T-cell (primary cell): Measurements from ENCODE around the gene SPG7. TPM values are rescaled to one million over a fixed set of nuclear protein-coding genes. Genes with fewer than 3 reads are reported as not detected.
A peak's percentile ranks its signal among the peaks of the same experiment; 100 is the strongest.

Experiments
- ATAC-seq, 4 experiments: fragments of 200-7000 bp in 3 of 4; fragments of 150-1000 bp in 1 of 4; cut with Tn5 transposase; replicated peaks in 1 of 4; 1 replicate in 3 of 4; 2 replicates in 1 of 4; pipeline ENCODE4 v1.10.0; 2021; ENCODE audit warnings: moderate library complexity in 3 of 4, mild to moderate bottlenecking in 2 of 4, moderate number of reproducible peaks in 1 of 4
- CTCF ChIA-PET, 2 donors: fragments of 300-600 bp; sonication (Branson Sonifier 250); formaldehyde crosslinking; loops; one replicate each; lab custom pipeline; 2022; ENCODE audit warnings: antibody characterized with exemption in 2 of 2; lab: Charles Lee
- POLR2A ChIA-PET, 2 donors: fragments of 300-600 bp; sonication (Branson Sonifier 250); formaldehyde crosslinking; loops; one replicate each; lab custom pipeline; 2022; ENCODE audit warnings: antibody characterized with exemption in 2 of 2; lab: Charles Lee
- DNase-seq, 35 experiments: peaks; one replicate each; pipeline versions ENCODE4 v3.0.0 to v3.0.0-alpha.2; 2013 to 2023
- H3K27ac ChIP-seq: one replicate; pipeline ENCODE4 v1.5.1; 2013; ENCODE audit warnings: low read length
- H3K27me3 ChIP-seq, 2 experiments: replicated peaks in 1 of 2; 1 replicate in 1 of 2; 2 replicates in 1 of 2; pipeline versions ENCODE4 v1.6.1 to v1.7.0; 2013; ENCODE audit warnings: low read length in 1 of 2, mixed read lengths in 1 of 2; ENCODE audit not compliant: control insufficient read depth in 2 of 2, insufficient read depth in 2 of 2; ENCODE audit errors: extremely low read depth in 1 of 2
- H3K36me3 ChIP-seq, 2 donors: 1 replicate in 1 of 2; 2 replicates in 1 of 2; pipeline versions ENCODE4 v1.6.1 to v1.7.0; 2013; ENCODE audit warnings: low read length in 1 of 2; ENCODE audit not compliant: control insufficient read depth in 2 of 2, insufficient read depth in 1 of 2; ENCODE audit errors: extremely low read depth in 1 of 2
- H3K4me1 ChIP-seq, 2 experiments: 1 replicate in 1 of 2; 2 replicates in 1 of 2; pipeline versions ENCODE4 v1.6.1 to v1.7.0; 2013; ENCODE audit warnings: low read length in 2 of 2, mixed read lengths in 1 of 2; ENCODE audit not compliant: insufficient read depth in 2 of 2, control insufficient read depth in 1 of 2; ENCODE audit errors: extremely low read depth in 1 of 2
- H3K4me3 ChIP-seq, 2 donors: 1 replicate in 1 of 2; 2 replicates in 1 of 2; pipeline versions ENCODE4 v1.5.1 to v1.7.0; 2013; ENCODE audit warnings: mild to moderate bottlenecking in 2 of 2, low read length in 1 of 2, moderate library complexity in 1 of 2; ENCODE audit not compliant: control insufficient read depth in 1 of 2; ENCODE audit errors: extremely low read depth in 1 of 2
- H3K9me3 ChIP-seq: 2 replicates; pipeline ENCODE4 v1.7.0; 2013
- H3K27ac Mint-ChIP-seq, 2 donors: one replicate each; pipeline ENCODE4 v1.8.0; 2020 to 2021; ENCODE audit warnings: mild to moderate bottlenecking in 2 of 2, mixed read lengths in 2 of 2
- H3K27me3 Mint-ChIP-seq, 2 donors: one replicate each; pipeline ENCODE4 v1.8.0; 2021 to 2022; ENCODE audit warnings: mixed read lengths in 2 of 2
- H3K36me3 Mint-ChIP-seq: one replicate; pipeline ENCODE4 v1.8.0; 2021; ENCODE audit warnings: mixed read lengths
- H3K4me1 Mint-ChIP-seq, 3 donors: one replicate each; pipeline ENCODE4 v1.8.0; 2020 to 2022; ENCODE audit warnings: mixed read lengths in 3 of 3, mild to moderate bottlenecking in 1 of 3
- H3K4me3 Mint-ChIP-seq, 3 donors: one replicate each; pipeline ENCODE4 v1.8.0; 2020 to 2022; ENCODE audit warnings: mild to moderate bottlenecking in 3 of 3, mixed read lengths in 3 of 3, moderate library complexity in 3 of 3
- H3K9me3 Mint-ChIP-seq, 3 donors: one replicate each; pipeline ENCODE4 v1.8.0; 2020 to 2022; ENCODE audit warnings: mixed read lengths in 3 of 3
- WGBS: methylation state at CpG from one replicate; pipeline ENCODE4 v1.1.5; 2013; ENCODE audit warnings: missing lambda C conversion rate; ENCODE audit not compliant: insufficient coverage; 5-methylcytosine and 5-hydroxymethylcytosine counted together
- total RNA-seq, 35 experiments: library from RNA in 6 of 35; stranded (reverse) in 6 of 35; fragments of 120-200 nt in 1 of 35; gene quantifications; one replicate each; pipeline versions ENCODE4 v1.2.1 to v1.2.4 and lab custom pipeline; 2013 to 2026

SPG7 gene
- total RNA-seq, 5 donors from 2014 or later (not counting 1 experiment from before 2014, with no cell fraction given) = 161 to 203 (median 184) TPM

DNA sequence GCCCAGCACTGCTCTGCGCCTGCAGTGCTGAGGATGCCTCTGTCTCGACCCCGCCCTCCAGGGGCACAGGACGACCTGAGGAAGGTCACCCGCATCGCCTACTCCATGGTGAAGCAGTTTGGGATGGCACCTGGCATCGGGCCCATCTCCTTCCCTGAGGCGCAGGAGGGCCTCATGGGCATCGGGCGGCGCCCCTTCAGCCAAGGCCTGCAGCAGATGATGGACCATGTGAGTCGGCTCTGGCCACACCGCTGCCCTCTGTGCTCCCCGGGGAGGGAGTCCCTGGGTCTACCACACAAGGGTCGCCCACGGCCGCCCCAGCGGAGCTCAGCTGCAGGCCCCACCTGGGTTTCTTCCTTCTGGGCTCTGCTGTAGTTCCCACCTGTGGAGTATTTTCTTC is 45.5 kb downstream of the SPG7 start:
- Histone ChIP-seq H3K4me3 (no peak overlapping the region), H3K9me3 (no peaks in the 10 kb centered on the region), H3K27me3 (no peaks in the 10 kb centered on the region), H3K36me3 (peaks cover 19 to 54% of the 10 kb centered on the region in 2 donors), H3K4me1 (peaks cover 7 to 37% of the 10 kb centered on the region in 2 experiments), H3K27ac (no peak overlapping the region)
- Mint-ChIP-seq H3K9me3 (no peaks in the 10 kb centered on the region), H3K27ac (no peak overlapping the region), H3K36me3 (peaks cover 36% of the 10 kb centered on the region), H3K4me3 (no peak overlapping the region), H3K4me1 (peaks cover 20 to 25% (median 23%) of the 10 kb centered on the region in 3 donors), H3K27me3 (no peaks in the 10 kb centered on the region)
- CTCF ChIA-PET = no interaction called here
- WGBS = 96% methylated on average over 14 of the region's 18 CpGs
- POLR2A ChIA-PET = no interaction called here
- DNase-seq = no peak
- no peak for ATAC-seq

DNA sequence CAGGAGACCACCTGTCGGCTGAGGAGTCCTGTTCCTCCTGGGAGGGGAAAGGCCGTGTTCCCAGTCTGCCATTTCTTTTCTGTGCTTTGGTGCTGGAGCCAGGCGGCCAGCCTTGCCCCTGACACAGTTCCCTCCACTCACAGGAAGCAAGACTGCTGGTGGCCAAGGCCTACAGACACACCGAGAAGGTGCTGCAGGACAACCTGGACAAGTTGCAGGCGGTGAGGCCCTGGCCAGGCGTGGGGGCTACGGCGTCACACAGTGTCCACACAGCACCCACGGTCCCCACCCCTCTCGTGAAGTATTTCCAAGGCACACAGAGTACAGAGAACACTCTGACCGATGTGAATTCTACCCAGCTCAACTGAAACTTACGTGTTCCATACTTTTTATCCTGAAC is 46.1 kb downstream of the SPG7 start:
- no peaks in the 10 kb centered on the region for H3K9me3 Mint-ChIP-seq
- H3K4me1 Mint-ChIP-seq = peaks cover 16 to 19% (median 17%) of the 10 kb centered on the region in 3 donors
- peaks cover 32% of the 10 kb centered on the region for H3K36me3 Mint-ChIP-seq
- DNase-seq (no peak), ATAC-seq (no peak)
- peaks cover 19 to 50% of the 10 kb centered on the region in 2 donors for H3K36me3 ChIP-seq
- ChIA-PET CTCF (no interaction called here), POLR2A (no interaction called here)
- no peaks in the 10 kb centered on the region for H3K27me3 ChIP-seq
- 96% methylated on average over 11 of the region's 12 CpGs for WGBS
- H3K27ac Mint-ChIP-seq = no peak overlapping the region
- H3K9me3 ChIP-seq = no peaks in the 10 kb centered on the region
- H3K4me3 Mint-ChIP-seq = no peak overlapping the region
- no peaks in the 10 kb centered on the region for H3K27me3 Mint-ChIP-seq
- H3K4me1 ChIP-seq = peaks cover 4 to 33% of the 10 kb centered on the region in 2 experiments
- H3K27ac ChIP-seq = no peak overlapping the region
- H3K4me3 ChIP-seq = no peak overlapping the region

GRCh38 chr16:89555265-89555664 is 47.1 kb downstream of the SPG7 start:
- peaks cover 14 to 17% (median 14%) of the 10 kb centered on the region in 3 donors for H3K4me1 Mint-ChIP-seq
- CTCF ChIA-PET = no interaction called here
- DNase-seq (no peak), ATAC-seq (no peak)
- POLR2A ChIA-PET = no interaction called here
- no peaks in the 10 kb centered on the region for H3K27me3 Mint-ChIP-seq
- peaks cover 15 to 46% of the 10 kb centered on the region in 2 donors for H3K36me3 ChIP-seq
- no peak overlapping the region for H3K27ac ChIP-seq
- peaks cover 26% of the 10 kb centered on the region for H3K36me3 Mint-ChIP-seq
- H3K4me1 ChIP-seq = peaks cover 3 to 30% of the 10 kb centered on the region in 2 experiments
- H3K9me3 ChIP-seq = no peaks in the 10 kb centered on the region
- no peak overlapping the region for H3K4me3 ChIP-seq
- H3K9me3 Mint-ChIP-seq = no peaks in the 10 kb centered on the region
- no peak overlapping the region for H3K27ac Mint-ChIP-seq
- 97% methylated on average over 15 of the region's 16 CpGs for WGBS
- no peaks in the 10 kb centered on the region for H3K27me3 ChIP-seq
- no peak overlapping the region for H3K4me3 Mint-ChIP-seq

- Mint-ChIP-seq H3K9me3 (no peaks in the 10 kb centered on the region), H3K27ac (no peak overlapping the region), H3K36me3 (peaks cover 22% of the 10 kb centered on the region), H3K4me3 (no peak overlapping the region), H3K27me3 (no peaks in the 10 kb centered on the region), H3K4me1 (peaks cover 11 to 17% (median 16%) of the 10 kb centered on the region in 3 donors)
- Histone ChIP-seq H3K4me3 (no peak overlapping the region), H3K27me3 (no peaks in the 10 kb centered on the region), H3K27ac (no peak overlapping the region), H3K36me3 (peaks cover 15 to 46% of the 10 kb centered on the region in 2 donors), H3K9me3 (no peaks in the 10 kb centered on the region), H3K4me1 (peaks cover 3 to 28% of the 10 kb centered on the region in 2 experiments)
- no peak for DNase-seq
- ChIA-PET POLR2A (no interaction called here), CTCF (no interaction called here)
- ATAC-seq = no peak
- 95% methylated on average over 10 of the region's 13 CpGs for WGBS
These were observed 47.6 kb downstream of the SPG7 start for GRCh38 chr16:89555780-89556179.

DNA sequence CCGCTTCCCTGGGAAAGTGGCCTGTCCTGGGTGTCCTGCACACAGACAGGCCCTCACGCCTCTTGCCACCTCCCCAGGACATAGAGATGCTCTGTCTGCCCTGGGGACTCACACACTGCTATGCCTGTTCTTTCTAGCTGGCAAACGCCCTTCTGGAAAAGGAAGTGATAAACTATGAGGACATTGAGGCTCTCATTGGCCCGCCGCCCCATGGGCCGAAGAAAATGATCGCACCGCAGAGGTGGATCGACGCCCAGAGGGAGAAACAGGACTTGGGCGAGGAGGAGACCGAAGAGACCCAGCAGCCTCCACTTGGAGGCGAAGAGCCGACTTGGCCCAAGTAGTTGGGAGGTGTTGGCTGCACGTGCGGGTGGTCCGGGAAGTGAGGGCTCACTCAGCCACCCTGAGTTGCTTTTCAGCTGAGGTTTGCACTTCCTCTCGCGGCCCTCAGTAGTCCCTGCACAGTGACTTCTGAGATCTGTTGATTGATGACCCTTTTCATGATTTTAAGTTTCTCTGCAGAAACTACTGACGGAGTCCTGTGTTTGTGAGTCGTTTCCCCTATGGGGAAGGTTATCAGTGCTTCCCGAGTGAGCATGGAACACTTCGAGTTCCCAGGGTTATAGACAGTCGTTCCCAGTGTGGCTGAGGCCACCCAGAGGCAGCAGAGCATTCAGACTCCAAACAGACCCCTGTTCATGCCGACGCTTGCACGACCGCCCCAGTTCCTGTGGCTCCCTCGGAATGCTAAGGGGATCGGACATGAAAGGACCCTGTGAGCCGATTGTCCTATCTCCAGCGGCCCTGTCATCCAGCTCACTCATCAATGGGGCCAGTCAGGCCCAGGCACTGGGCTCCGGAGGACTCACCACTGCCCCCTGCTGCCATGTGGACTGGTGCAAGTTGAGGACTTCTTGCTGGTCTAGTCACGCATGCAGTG is 48.8 kb downstream of the SPG7 start:
- peaks cover 18 to 25% (median 21%) of the 10 kb centered on the region in 3 donors for H3K4me1 Mint-ChIP-seq
- H3K27me3 Mint-ChIP-seq = no peaks in the 10 kb centered on the region
- no peaks in the 10 kb centered on the region for H3K9me3 ChIP-seq
- peaks cover 16 to 48% of the 10 kb centered on the region in 2 donors for H3K36me3 ChIP-seq
- H3K27me3 ChIP-seq = no peaks in the 10 kb centered on the region
- peak; percentile 22 to 27 (median 24) for ATAC-seq
- no peak overlapping the region for H3K4me3 ChIP-seq
- H3K9me3 Mint-ChIP-seq = no peaks in the 10 kb centered on the region
- WGBS = 71% methylated on average over 26 of the region's 34 CpGs
- H3K27ac ChIP-seq = no peak overlapping the region
- H3K36me3 Mint-ChIP-seq = peaks cover 21% of the 10 kb centered on the region
- DNase-seq = peak; percentile 52 to 87 (median 75)
- H3K27ac Mint-ChIP-seq = peak overlapping the region; percentile 20 to 85
- peak overlapping the region; percentile 25 to 60 (median 56) for H3K4me3 Mint-ChIP-seq
- ChIA-PET CTCF (interaction anchor here in 1 of 2 donors (0.8 kb wide), 1 partner anchor 92 kb away, joined by 3 read pairs; no protein-coding TSS in a partner anchor), POLR2A (no interaction called here)
- H3K4me1 ChIP-seq = peaks cover 7 to 34% of the 10 kb centered on the region in 2 experiments

- POLR2A ChIA-PET = interaction anchor here in 1 of 2 donors (0.6 kb wide), 1 partner anchor 131 kb away, joined by 3 read pairs; no protein-coding TSS in a partner anchor
- Mint-ChIP-seq H3K36me3 (peaks cover 24% of the 10 kb centered on the region), H3K27ac (peak overlapping the region; percentile 20 to 85), H3K27me3 (no peaks in the 10 kb centered on the region), H3K4me3 (peak overlapping the region; percentile 25 to 60 (median 56)), H3K4me1 (peaks cover 27 to 34% (median 30%) of the 10 kb centered on the region in 3 donors), H3K9me3 (no peaks in the 10 kb centered on the region)
- Histone ChIP-seq H3K4me1 (peaks cover 15 to 43% of the 10 kb centered on the region in 2 experiments), H3K9me3 (no peaks in the 10 kb centered on the region), H3K27ac (no peak overlapping the region), H3K36me3 (peaks cover 18 to 48% of the 10 kb centered on the region in 2 donors), H3K4me3 (no peak overlapping the region), H3K27me3 (no peaks in the 10 kb centered on the region)
- ATAC-seq (no peak), DNase-seq (no peak)
- CTCF ChIA-PET = interaction anchor here in 1 of 2 donors (0.8 kb wide), 1 partner anchor 93 kb away, joined by 3 read pairs; no protein-coding TSS in a partner anchor
- WGBS = 91% methylated on average over 14 of the region's 19 CpGs
These were observed 49.7 kb downstream of the SPG7 start for GRCh38 chr16:89557690-89558490.
